K562 (cell line): ENCODE results near the gene ECM1. TPM values are rescaled to one million over a fixed set of nuclear protein-coding genes. Genes with fewer than 3 reads are reported as not detected.

Experiments
- ATAC-seq: fragments of 200-7000 bp; cut with Tn5 transposase; 3 replicates; pipeline ENCODE4 v1.9.1; 2020; ENCODE audit warnings: moderate library complexity
- BruUV-seq: library from RNA; stranded (reverse); fragments of 400-500 nt; replicated peaks from 2 replicates; lab custom pipeline; 2021; lab: Mats Ljungman, UMichigan
- CTCF ChIA-PET: fragments of 300-600 bp; formaldehyde crosslinking; extraction: SDS; loops from one replicate; lab custom pipeline; 2021; ENCODE audit warnings: low intra/inter-chr PET ratio; lab: Yijun Ruan, JAX
- POLR2A ChIA-PET: fragments of 300-600, 350-650 bp; sonication (Branson Sonifier 250); formaldehyde crosslinking; extraction: SDS; loops from one replicate; lab custom pipeline; 2021; ENCODE audit warnings: antibody characterized with exemption, inconsistent platforms; lab: Yijun Ruan, JAX
- DNase-seq, 4 experiments: peaks; one replicate each; pipeline versions ENCODE4 v3.0.0 to v3.0.0-alpha.2; 2011 to 2018; ENCODE audit warnings: low spot score in 3 of 4, mixed read lengths in 3 of 4; ENCODE audit errors: extremely low read depth in 1 of 4
- FAIRE-seq: peaks from 2 replicates; lab custom pipeline; 2011; peaks lifted over from hg19 to GRCh38; lab: Jason Lieb, UNC
- H2AFZ ChIP-seq: 2 replicates; pipeline ENCODE4 v1.6.0; 2011; ENCODE audit warnings: low read depth, low read length, control low read depth, inconsistent platforms
- H3K27ac ChIP-seq: fragments of 200-600 bp; 3 replicates; pipeline ENCODE4 v1.8.0; 2011; ENCODE audit warnings: low read depth, mild to moderate bottlenecking, control low read depth, inconsistent platforms, low read length, moderate library complexity, mixed read lengths; ENCODE audit errors: extremely low read depth
- H3K27me3 ChIP-seq, 2 experiments: fragments of 300-600 bp in 1 of 2; 2 replicates in 1 of 2; 3 replicates in 1 of 2; pipeline versions ENCODE4 v1.6.0 to v1.8.0; 2011; ENCODE audit warnings: inconsistent platforms in 2 of 2, low read length in 2 of 2, mild to moderate bottlenecking in 1 of 2, mixed read lengths in 1 of 2, moderate library complexity in 1 of 2; ENCODE audit not compliant: control insufficient read depth in 2 of 2, insufficient read depth in 2 of 2
- H3K36me3 ChIP-seq: fragments of 300-600 bp; 3 replicates; pipeline ENCODE4 v1.8.0; 2011; ENCODE audit warnings: mild to moderate bottlenecking, low read length, inconsistent platforms; ENCODE audit not compliant: control insufficient read depth, insufficient read depth
- H3K4me1 ChIP-seq, 2 experiments: fragments of 200-600 bp in 1 of 2; replicated peaks in 1 of 2; 2 replicates in 1 of 2; 3 replicates in 1 of 2; pipeline versions ENCODE4 v1.5.1 to v1.8.0; 2011; ENCODE audit warnings: inconsistent platforms in 2 of 2, low read length in 2 of 2, mild to moderate bottlenecking in 1 of 2, mixed read lengths in 1 of 2, moderate library complexity in 1 of 2; ENCODE audit not compliant: control insufficient read depth in 2 of 2, insufficient read depth in 2 of 2
- H3K4me2 ChIP-seq: 2 replicates; pipeline ENCODE4 v1.6.1; 2011; ENCODE audit warnings: low read length, control low read depth, inconsistent platforms, mixed read lengths; ENCODE audit not compliant: insufficient read depth
- H3K4me3 ChIP-seq: fragments of 200-600 bp; sonication (generic), shearing (Covaris generic); 2 replicates; pipeline ENCODE4 v1.5.1; 2016; ENCODE audit warnings: control low read depth, inconsistent platforms
- H3K79me2 ChIP-seq: fragments of 200-600 bp; 3 replicates; pipeline ENCODE4 v1.8.0; 2011; ENCODE audit warnings: low read length, inconsistent platforms; ENCODE audit not compliant: control insufficient read depth, insufficient read depth
- H3K9ac ChIP-seq, 2 experiments: 2 replicates each; pipeline versions ENCODE4 v1.6.0 to v1.6.1; 2011; ENCODE audit warnings: low read depth in 2 of 2, low read length in 2 of 2, control low read depth in 1 of 2, inconsistent platforms in 1 of 2, mild to moderate bottlenecking in 1 of 2, mixed read lengths in 1 of 2; ENCODE audit not compliant: insufficient read depth in 1 of 2
- H3K9me1 ChIP-seq: one replicate; pipeline ENCODE4 v1.6.0; 2011; ENCODE audit warnings: inconsistent platforms, mild to moderate bottlenecking, low read length, moderate library complexity; ENCODE audit not compliant: control insufficient read depth, insufficient read depth
- H3K9me3 ChIP-seq: replicated peaks from 2 replicates; pipeline ENCODE4 v1.5.1; 2011; ENCODE audit warnings: low read depth, low read length, inconsistent platforms; ENCODE audit not compliant: control insufficient read depth, insufficient read depth
- H4K20me1 ChIP-seq: replicated peaks from 2 replicates; pipeline ENCODE4 v1.6.1; 2011; ENCODE audit warnings: low read length, inconsistent platforms, mixed read lengths; ENCODE audit not compliant: control insufficient read depth, insufficient read depth
- FUS ChIP-seq: fragments of 200-400 bp; formaldehyde crosslinking; optimal IDR thresholded peaks from 2 replicates; pipeline ENCODE3; 2017; ENCODE audit warnings: low read depth, low read length
- HINFP ChIP-seq: fragments of 450-650 bp; conservative IDR thresholded peaks from 2 replicates; pipeline ENCODE4 v1.6.1; 2016; ENCODE audit warnings: missing genetic modification characterization, low read depth, mild to moderate bottlenecking, control low read depth, missing compliant biosample characterization
- KAT2B ChIP-seq: IDR thresholded peaks from one replicate; pipeline ENCODE4 v1.6.1; 2012; ENCODE audit warnings: low read depth, mild to moderate bottlenecking, control low read depth, inconsistent platforms, low read length, moderate library complexity
- KLF13 ChIP-seq: fragments of 450-650 bp; IDR thresholded peaks from 2 replicates; pipeline ENCODE4 v1.6.1; 2016; ENCODE audit warnings: missing genetic modification characterization, low read depth, mild to moderate bottlenecking, missing compliant biosample characterization, moderate library complexity, borderline replicate concordance
- MTA3 ChIP-seq: fragments of 450-650 bp; formaldehyde crosslinking; IDR thresholded peaks from 2 replicates; pipeline ENCODE4 v1.6.1; 2017; ENCODE audit warnings: mild to moderate bottlenecking, borderline replicate concordance
- PRDM10 ChIP-seq: fragments of 450-650 bp; IDR thresholded peaks from 2 replicates; pipeline ENCODE4 v1.6.1; 2018; ENCODE audit not compliant: partially characterized antibody
- RBM17 ChIP-seq: fragments of 200-400 bp; formaldehyde crosslinking; IDR thresholded peaks from 2 replicates; pipeline ENCODE4 v1.6.1; 2017; ENCODE audit warnings: low read depth, mild to moderate bottlenecking, low read length, borderline replicate concordance
- RCOR1 ChIP-seq, 2 experiments: IDR thresholded peaks; 2 replicates each; pipeline ENCODE4 v1.6.1; 2012; ENCODE audit warnings: low read depth in 2 of 2, low read length in 2 of 2, borderline replicate concordance in 1 of 2, improper control_type of control experiment in 1 of 2
- STAT5A ChIP-seq: IDR thresholded peaks from 2 replicates; pipeline ENCODE4 v1.6.1; 2012; ENCODE audit warnings: low read length, inconsistent platforms, borderline replicate concordance
- TAL1 ChIP-seq: fragments of 450-650 bp; IDR thresholded peaks from 2 replicates; pipeline ENCODE4 v1.6.1; 2016; ENCODE audit warnings: mild to moderate bottlenecking
- TRIM25 ChIP-seq: fragments of 450-650 bp; IDR thresholded peaks from 2 replicates; pipeline ENCODE4 v1.7.0; 2016; ENCODE audit warnings: borderline replicate concordance
- ZNF274 ChIP-seq: IDR thresholded peaks from 2 replicates; pipeline ENCODE4 v1.6.1; 2011; ENCODE audit warnings: low read depth, mild to moderate bottlenecking, low read length, moderate library complexity, borderline replicate concordance
- ZNF445 ChIP-seq: fragments of 250-450 bp; sonication (Bioruptor Pico); IDR thresholded peaks from 2 replicates; pipeline ENCODE4 v1.4.0; 2020; ENCODE audit warnings: low read depth, mild to moderate bottlenecking, moderate library complexity
- whole genome bisulfite sequencing: fragments of 100-300 bp; shearing (Covaris generic); methylation state at CpG from one replicate; pipeline ENCODE4 v1.1.6; 2016; ENCODE audit warnings: low coverage, mixed read lengths; ENCODE audit not compliant: insufficient coverage; ENCODE audit errors: missing lambda C conversion rate; 5-methylcytosine and 5-hydroxymethylcytosine counted together
- in situ Hi-C: fragments of 300-500 bp; cut with MboI; formaldehyde crosslinking; loops from 4 replicates; pipeline ENCODE4 v1.15.0; 2018; ENCODE audit warnings: inconsistent platforms, mixed read lengths
- intact Hi-C: fragments of 100-400 bp; cut with micrococcal nuclease; formaldehyde crosslinking; loops from 2 replicates; pipeline ENCODE4 v1.14.2; 2022
- polyA plus RNA-seq, 8 experiments: library from polyadenylated mRNA; depleted of rRNA in 4 of 8; stranded (reverse) in 5 of 8; unstranded in 3 of 8; fragments of >200 nt; fragmentation: Nextera tagmentation in 2 of 8; fragmentation: Illumina TruSeq in 1 of 8; extraction: Ambion mirVana in 2 of 8; extraction: Trizol in 1 of 8; gene quantifications; 2 replicates each; pipeline versions ENCODE4 v1.2.1 to v1.2.3, GENCODE V29; 2011 to 2014; ENCODE audit warnings: inconsistent platforms in 1 of 8, missing spikeins in 1 of 8
- total RNA-seq, 7 experiments: library from RNA; depleted of rRNA in 6 of 7; stranded (reverse); fragments of >200 nt in 6 of 7; fragmentation: Illumina TruSeq in 2 of 7; extraction: Trizol in 2 of 7; gene quantifications; 2 replicates each; pipeline versions ENCODE4 v1.2.1 to v1.2.3, GENCODE V29; 2011 to 2021; ENCODE audit warnings: low replicate concordance in 1 of 7

ECM1 gene
- total and polyA plus RNA-seq, 9 of the 15 experiments (the other 6 are each of a cell fraction or from before 2014, with no cell fraction given): 6.6 to 52.2 (median 12.8) TPM

GRCh38 chr1:150552128-150552910 is 44.4 kb downstream of the ECM1 start:
- H2AFZ ChIP-seq: no peak overlapping the region
- BruUV-seq: no TSS peak
- TF ChIP-seq TRIM25: 0 out of 2 replicates have a peak, but pooled peaks have one; percentile 27
- peak; percentile 69; the same call in 1 of the 2 replicates for TF ChIP-seq MTA3
- no peak for TF ChIP-seq KAT2B
- peak; percentile 76 for TF ChIP-seq STAT5A
- TF ChIP-seq PRDM10: peak; percentile 93
- TF ChIP-seq KLF13 (tag): peak; percentile 47; the same call in 1 of the 2 replicates
- 0 out of 2 replicates have a peak, but pooled peaks have one; percentile 10 for TF ChIP-seq ZNF445 (CRISPR knock-in tag)
- no peak for TF ChIP-seq HINFP (tag)
- no peak for TF ChIP-seq ZNF274
- TF ChIP-seq RCOR1 (IDR thresholded peaks at IDR 0.05; ENCODE audit: borderline replicate concordance in 1 of 2, low read depth in 2 of 2, low read length in 2 of 2): peak in 1 of 2 experiments; percentile 68; a peak in 1 of 4 replicates
- no peak for TF ChIP-seq TAL1
- TF ChIP-seq FUS: no peak
- no peak for TF ChIP-seq RBM17

More at GRCh38 chr1:150552128-150552910, 44.4 kb downstream of the ECM1 start:
- Histone ChIP-seq H3K79me2 (peaks cover 87% of the 10 kb centered on the region), H3K27me3 (no peaks in the 10 kb centered on the region), H3K4me1 (peaks cover 28 to 81% of the 10 kb centered on the region in 2 experiments), H3K27ac (peak overlapping the region; percentile 87), H4K20me1 (peaks cover 9% of the 10 kb centered on the region), H3K9me1 (no peaks in the 10 kb centered on the region), H3K9ac (peak overlapping the region; percentile 95 to 99; a peak in 3 of 4 replicates), H3K9me3 (no peaks in the 10 kb centered on the region), H3K4me2 (peak overlapping the region; percentile 95), H3K4me3 (peak overlapping the region; percentile 75; the same call in 1 of the 2 replicates), H3K36me3 (peaks cover 55% of the 10 kb centered on the region)
- 23% methylated on average over 12 of the region's 13 CpGs for WGBS
- CTCF ChIA-PET: no interaction called here
- POLR2A ChIA-PET: interaction anchor here (0.7 to 8.9 kb wide), 10 partner anchors 8 to 664 kb away, joined by 3 to 53 read pairs (median 4); a partner anchor contains a TSS
- in situ Hi-C loops (no loop called here), intact Hi-C loops (loop anchor here (2.0 kb wide), 1 partner anchor 20 kb away; no protein-coding TSS in a partner anchor)
- peak; percentile 68 to 93 (median 81) for DNase-seq
- ATAC-seq: peak; percentile 67
- FAIRE-seq: peak; percentile 95
